ENCODE measurements around the gene CEP63. TPM values are rescaled to one million over a fixed set of nuclear protein-coding genes. Genes with fewer than 3 reads are reported as not detected.

Gene CEP63
- total and polyA plus RNA-seq, 2 of the 8 experiments (the other 6 are each of a cell fraction or from before 2014, with no cell fraction given): 5.3 to 18.2 TPM

DNA sequence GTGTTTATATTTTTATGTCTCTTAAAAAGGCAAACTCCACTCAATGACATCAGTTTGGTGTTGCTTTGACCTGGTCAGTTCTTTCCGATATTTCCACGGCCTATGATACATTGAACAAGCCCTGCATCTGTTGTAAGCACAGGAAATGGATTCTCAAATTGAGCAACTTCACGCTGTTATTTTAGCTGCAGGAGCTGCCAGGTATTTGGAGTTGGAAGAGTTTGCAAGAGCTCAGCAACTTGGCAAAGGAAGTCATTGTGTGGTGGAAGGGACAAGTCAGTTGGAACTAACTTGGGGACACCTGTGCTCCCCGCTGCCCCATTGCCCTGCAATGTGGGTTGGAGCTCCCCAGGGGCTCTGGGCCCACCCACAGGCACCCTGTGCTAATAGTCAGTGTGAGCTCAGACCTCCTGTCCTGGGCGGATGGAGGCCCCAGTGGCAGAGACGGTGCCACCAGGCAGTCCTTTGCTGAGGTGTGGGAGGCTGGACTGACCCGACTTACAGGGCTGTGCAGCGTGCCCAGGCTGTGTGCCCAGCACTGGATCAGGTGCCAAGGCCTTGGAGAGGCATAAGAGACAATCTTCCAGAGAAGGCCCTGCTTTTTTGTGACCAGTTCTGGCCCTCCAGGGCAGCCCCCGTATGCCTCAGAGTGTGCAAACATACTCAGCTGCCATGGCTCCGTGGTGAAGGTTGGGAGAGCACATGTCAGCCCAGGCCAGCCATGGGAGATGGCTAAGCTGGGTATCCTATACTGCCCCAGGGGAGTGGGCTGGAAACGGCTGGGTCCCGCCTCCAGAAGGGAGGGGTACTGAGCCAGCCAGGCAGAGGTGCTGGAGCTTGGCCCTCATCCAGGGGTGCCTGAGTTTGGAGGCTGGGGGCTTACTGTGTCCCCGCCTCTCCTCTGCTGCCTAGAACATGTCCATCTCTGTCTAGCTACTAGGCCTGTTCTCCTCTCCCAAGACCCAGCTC is 121.5 kb downstream of the CEP63 start:
- Histone ChIP-seq H2AFZ (ENCODE audit: low read length) (no peak overlapping the region), H2AK5ac (ENCODE audit: low read depth, low read length) (no peak overlapping the region), H2BK5ac (ENCODE audit: low read depth, low read length) (no peak overlapping the region), H2BK120ac (replicated peaks; ENCODE audit: low read depth, low read length) (no peak overlapping the region), H4K8ac (ENCODE audit: extremely low read depth, insufficient read depth, low read length) (no peak overlapping the region; the same call in 1 of the 2 replicates), H3K23me2 (ENCODE audit: low read depth, low read length) (no peaks in the 10 kb centered on the region), H2BK12ac (ENCODE audit: low read depth, low read length) (no peak overlapping the region), H3K36me3 (ENCODE audit: control insufficient read depth in 2 of 4, insufficient read depth in 4 of 4, low read length in 3 of 4) (no peaks in the 10 kb centered on the region), H3K9ac (replicated peaks in 1 of 4; ENCODE audit: extremely low read depth in 1 of 4, low read depth in 3 of 4, low read length in 3 of 4) (no peak overlapping the region), H3K14ac (ENCODE audit: insufficient read length) (no peak overlapping the region), H3K4ac (replicated peaks; ENCODE audit: insufficient read length, low read depth, low read length) (no peak overlapping the region), H3K4me2 (ENCODE audit: insufficient read depth in 1 of 2, low read depth in 2 of 2, low read length in 2 of 2) (no peak overlapping the region), H3K27me3 (replicated peaks in 1 of 4; ENCODE audit: control insufficient read depth in 3 of 4, extremely low read depth in 1 of 4, insufficient read depth in 3 of 4, low read length in 3 of 4) (peaks cover 0 to 2% (median 0%) of the 10 kb centered on the region in 4 experiments; a peak in 2 of 7 replicates), H2BK20ac (ENCODE audit: low read length) (no peak overlapping the region), H3K18ac (ENCODE audit: extremely low read depth, low read length) (no peak overlapping the region), H3K9me3 (ENCODE audit: insufficient read depth in 2 of 2, low read depth in 1 of 2, low read length in 1 of 2) (no peaks in the 10 kb centered on the region), H3K79me2 (ENCODE audit: control insufficient read depth in 1 of 2, insufficient read depth in 2 of 2, low read length in 2 of 2) (no peaks in the 10 kb centered on the region), H3K4me3 (ENCODE audit: extremely low read depth in 1 of 4, insufficient read depth in 2 of 4, low read depth in 3 of 4, low read length in 4 of 4) (no peak overlapping the region), H3K79me1 (ENCODE audit: low read depth, low read length) (no peaks in the 10 kb centered on the region), H3K27ac (ENCODE audit: low read depth, low read length) (no peak overlapping the region), H4K5ac (ENCODE audit: insufficient read length, low read depth, low read length) (no peak overlapping the region), H2BK15ac (ENCODE audit: low read length) (no peak overlapping the region), H4K91ac (replicated peaks; ENCODE audit: insufficient read length, low read length) (no peak overlapping the region), H3K56ac (replicated peaks; ENCODE audit: insufficient read length, low read depth, low read length) (no peak overlapping the region), H3K4me1 (replicated peaks in 1 of 4; ENCODE audit: control insufficient read depth in 3 of 4, insufficient read depth in 4 of 4, low read length in 3 of 4) (peaks cover 0 to 4% (median under 1%) of the 10 kb centered on the region in 4 experiments; a peak in 3 of 7 replicates), H3K23ac (ENCODE audit: insufficient read length) (no peak overlapping the region), H4K20me1 (replicated peaks in 1 of 2; ENCODE audit: control insufficient read depth in 1 of 2, insufficient read depth in 2 of 2, low read length in 2 of 2) (peaks cover 2 to 3% of the 10 kb centered on the region in 2 experiments)
- FAIRE-seq (no peak), DNase-seq (ENCODE audit: low read depth in 1 of 2, low spot score in 2 of 2) (no peak)
- ChIA-PET POLR2A (ENCODE audit: partially characterized antibody) (no interaction called here), CTCF (ENCODE audit: partially characterized antibody) (interaction anchor here (0.6 to 13.3 kb wide), 9 partner anchors 9 to 333 kb away, joined by 3 to 197 read pairs (median 4); no protein-coding TSS in a partner anchor)
- WGBS, 2 experiments (ENCODE audit: extremely low coverage in 1 of 2, insufficient coverage in 1 of 2, insufficient read length in 1 of 2, insufficient replicate concordance in 2 of 2, low coverage in 1 of 2, low lambda C conversion rate in 2 of 2, missing lambda C conversion rate in 1 of 2): 78% methylated on average over 13 of the region's 13 CpGs; no CpG with 5 or more reads in 1 of the 2 experiments
- TF ChIP-seq FOSL1 (IDR thresholded peaks at IDR 0.05; ENCODE audit: insufficient read depth, low read depth, low read length): no peak
- no peak for TF ChIP-seq MAFK (IDR thresholded peaks at IDR 0.05; ENCODE audit: low read depth, low read length)
- no peak for TF ChIP-seq TAF1 (IDR thresholded peaks at IDR 0.05; ENCODE audit: low read depth, low read length)
- TF ChIP-seq SRF (IDR thresholded peaks at IDR 0.05; ENCODE audit: low read depth, low read length): no peak
- TF ChIP-seq SIX5 (IDR thresholded peaks at IDR 0.05; ENCODE audit: low read depth, low read length): no peak
- no peak for TF ChIP-seq CTBP2 (IDR thresholded peaks at IDR 0.05; ENCODE audit: borderline replicate concordance, insufficient read depth, insufficient read length, low read length)
- no peak for TF ChIP-seq USF2 (IDR thresholded peaks at IDR 0.05; ENCODE audit: low read length)
- no peak for TF ChIP-seq SP4 (IDR thresholded peaks at IDR 0.05; ENCODE audit: low read length)
- TF ChIP-seq SP1 (IDR thresholded peaks at IDR 0.05; ENCODE audit: low read depth, low read length): no peak
- TF ChIP-seq KDM1A (IDR thresholded peaks at IDR 0.05; ENCODE audit: borderline replicate concordance, low read length): no peak
- no peak for TF ChIP-seq YY1 (IDR thresholded peaks at IDR 0.05; ENCODE audit: low read depth, low read length)
- no peak for TF ChIP-seq POLR2AphosphoS5 (IDR thresholded peaks at IDR 0.05; ENCODE audit: low read depth, low read length)

Data from H1 (cell line).